OCI-LY1 (cell line): ENCODE measurements around the gene EP300.
A peak's percentile ranks its signal among the peaks of the same experiment; 100 is the strongest.

ENCODE experiments used
- H2AFZ ChIP-seq: fragments of 200-600 bp; sonication (generic), shearing (Covaris generic); 2 replicates; pipeline ENCODE4 v1.6.0; 2014; ENCODE audit warnings: antibody characterized with exemption, mild to moderate bottlenecking, low read length
- H3F3A ChIP-seq: fragments of 200-600 bp; sonication (generic), shearing (Covaris generic); 2 replicates; pipeline ENCODE4 v1.6.0; 2014; ENCODE audit warnings: mild to moderate bottlenecking, antibody characterized with exemption, low read length, moderate library complexity; ENCODE audit not compliant: insufficient read depth
- H3K27ac ChIP-seq: fragments of 200-600 bp; sonication (generic); 2 replicates; pipeline ENCODE4 v1.5.1; 2014; ENCODE audit warnings: low read length, mixed run types, mild to moderate bottlenecking, low read depth; ENCODE audit not compliant: poor library complexity, severe bottlenecking
- H3K27me3 ChIP-seq: fragments of 200-600 bp; sonication (generic); 2 replicates; pipeline ENCODE4 v1.6.0; 2014; ENCODE audit warnings: antibody characterized with exemption, mild to moderate bottlenecking, low read length, moderate library complexity; ENCODE audit not compliant: insufficient read depth
- H3K36me3 ChIP-seq: fragments of 200-600 bp; sonication (generic); 2 replicates; pipeline ENCODE4 v1.6.1; 2014; ENCODE audit warnings: mild to moderate bottlenecking, antibody characterized with exemption, low read length, moderate library complexity, mixed read lengths; ENCODE audit not compliant: insufficient read depth
- H3K4me1 ChIP-seq: fragments of 200-600 bp; sonication (generic); 2 replicates; pipeline ENCODE4 v1.5.1; 2014; ENCODE audit warnings: mild to moderate bottlenecking, low read length, moderate library complexity; ENCODE audit not compliant: insufficient read depth, severe bottlenecking
- H3K4me2 ChIP-seq: fragments of 200-600 bp; sonication (generic), shearing (Covaris generic); 2 replicates; pipeline ENCODE4 v1.6.1; 2014; ENCODE audit warnings: low read length
- H3K4me3 ChIP-seq: fragments of 200-600 bp; sonication (generic); 2 replicates; pipeline ENCODE4 v1.5.1; 2014; ENCODE audit warnings: low read length, low read depth, mild to moderate bottlenecking, mixed read lengths; ENCODE audit not compliant: poor library complexity, severe bottlenecking
- H3K79me2 ChIP-seq: fragments of 200-600 bp; shearing (Covaris generic); 2 replicates; pipeline ENCODE4 v1.6.1; 2016; ENCODE audit warnings: mixed run types, low read length, mixed read lengths; ENCODE audit not compliant: insufficient read depth
- H3K9ac ChIP-seq: fragments of 200-600 bp; sonication (generic), shearing (Covaris generic); 2 replicates; pipeline ENCODE4 v1.6.1; 2014; ENCODE audit warnings: mild to moderate bottlenecking, low read length, mixed read lengths
- H3K9me2 ChIP-seq: fragments of 200-600 bp; sonication (generic), shearing (Covaris generic); 2 replicates; pipeline ENCODE4 v1.6.1; 2014; ENCODE audit warnings: low read depth, mild to moderate bottlenecking, low read length, mixed read lengths
- H3K9me3 ChIP-seq: fragments of 200-600 bp; shearing (Covaris generic); 2 replicates; pipeline ENCODE4 v1.6.1; 2014; ENCODE audit warnings: low read length, mixed read lengths
- H4K20me1 ChIP-seq: fragments of 200-600 bp; sonication (generic), shearing (Covaris generic); 2 replicates; pipeline ENCODE4 v1.6.0; 2016; ENCODE audit warnings: mild to moderate bottlenecking, low read length; ENCODE audit not compliant: insufficient read depth
- CTCF ChIP-seq: fragments of 200-600 bp; sonication (generic), shearing (Covaris generic); IDR thresholded peaks from 2 replicates; pipeline ENCODE4 v1.5.1; 2017; ENCODE audit warnings: mild to moderate bottlenecking, antibody characterized with exemption, low read length, moderate library complexity, mixed read lengths
- EZH2 ChIP-seq: fragments of 200-600 bp; sonication (generic), shearing (Covaris generic); IDR thresholded peaks from 2 replicates; pipeline ENCODE4 v1.8.0; 2017; ENCODE audit warnings: borderline replicate concordance, mixed run types, mild to moderate bottlenecking, antibody characterized with exemption, low read length, moderate library complexity, mixed read lengths

EP300 gene

GRCh38 chr22:41076857-41077256, 15.5 kb upstream of the EP300 start:
- Histone ChIP-seq H2AFZ (no peak overlapping the region), H3F3A (no peaks in the 10 kb centered on the region), H3K27me3 (no peaks in the 10 kb centered on the region), H3K4me1 (peaks cover 19% of the 10 kb centered on the region), H3K36me3 (no peaks in the 10 kb centered on the region), H3K9me2 (no peaks in the 10 kb centered on the region), H3K4me2 (no peak overlapping the region), H3K79me2 (no peaks in the 10 kb centered on the region), H3K9me3 (no peaks in the 10 kb centered on the region), H3K4me3 (no peak overlapping the region), H4K20me1 (no peaks in the 10 kb centered on the region), H3K27ac (no peak overlapping the region), H3K9ac (no peak overlapping the region)
- no peak for TF ChIP-seq CTCF
- no peak for TF ChIP-seq EZH2

DNA sequence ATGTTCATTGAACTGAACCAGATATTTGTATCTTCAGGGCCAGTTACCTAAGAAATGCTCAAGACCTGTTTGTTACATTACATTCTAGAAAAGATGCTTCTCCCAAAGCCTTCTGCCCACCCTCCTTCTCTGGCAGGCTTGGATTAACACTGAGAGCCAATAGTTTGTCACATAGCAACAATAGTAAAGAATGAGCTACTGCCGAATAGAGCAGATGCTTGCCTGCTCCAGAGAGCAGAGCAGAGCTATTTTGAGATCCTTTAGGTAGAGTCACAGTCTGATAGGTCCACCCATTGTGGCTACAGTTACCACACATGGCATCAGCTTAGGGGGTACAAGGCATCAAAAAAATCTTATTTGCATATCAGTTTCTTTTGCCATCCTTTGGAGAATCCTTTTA, 13.5 kb upstream of the EP300 start:
- H3K4me1 ChIP-seq = peaks cover 19% of the 10 kb centered on the region

DNA sequence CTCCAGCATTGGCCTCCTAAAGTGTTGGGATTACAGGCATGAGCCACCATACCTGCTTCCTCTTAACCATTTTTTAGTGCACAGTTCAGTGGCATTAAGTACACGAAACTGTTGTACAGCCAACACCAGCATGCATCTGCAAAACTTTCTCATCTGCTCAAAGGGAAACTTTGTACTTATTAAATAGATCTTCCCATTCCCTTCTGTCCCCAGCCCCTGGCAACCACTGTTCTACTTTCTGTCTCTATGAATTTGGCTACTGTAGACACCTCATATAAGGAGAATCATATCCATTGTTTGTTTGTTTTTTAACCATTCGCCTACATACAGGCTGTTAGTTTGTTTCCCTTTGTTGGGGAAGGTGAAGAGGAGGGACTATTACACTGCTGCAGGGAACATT, 6.5 kb upstream of the EP300 start:
- no peak for TF ChIP-seq EZH2
- no peak for TF ChIP-seq CTCF
- 0 out of 2 replicates have a peak, but pooled peaks cover 4% of the 10 kb centered on the region for H3F3A ChIP-seq
- H3K4me1 ChIP-seq = peaks cover 5% of the 10 kb centered on the region
- H2AFZ ChIP-seq = 0 out of 2 replicates have a peak overlapping the region, but pooled peaks have one; percentile 34
- H4K20me1 ChIP-seq = no peaks in the 10 kb centered on the region
- no peaks in the 10 kb centered on the region for H3K9me2 ChIP-seq
- no peak overlapping the region for H3K9ac ChIP-seq
- no peaks in the 10 kb centered on the region for H3K27me3 ChIP-seq
- no peak overlapping the region for H3K4me2 ChIP-seq
- no peaks in the 10 kb centered on the region for H3K9me3 ChIP-seq
- H3K79me2 ChIP-seq = no peaks in the 10 kb centered on the region
- H3K4me3 ChIP-seq = no peak overlapping the region
- peak overlapping the region; percentile 59 for H3K27ac ChIP-seq
- no peaks in the 10 kb centered on the region for H3K36me3 ChIP-seq

More for the DNA sequence above, 13.5 kb upstream of the EP300 start:
- no peaks in the 10 kb centered on the region for H4K20me1 ChIP-seq
- H2AFZ ChIP-seq = peak overlapping the region; percentile 30; the same call in 1 of the 2 replicates
- peak overlapping the region; percentile 52 for H3K4me2 ChIP-seq
- H3K9me3 ChIP-seq = no peaks in the 10 kb centered on the region
- peak overlapping the region; percentile 78 for H3K27ac ChIP-seq
- H3K36me3 ChIP-seq = no peaks in the 10 kb centered on the region
- no peaks in the 10 kb centered on the region for H3K79me2 ChIP-seq
- H3K9me2 ChIP-seq = no peaks in the 10 kb centered on the region
- H3K4me3 ChIP-seq = no peak overlapping the region
- no peaks in the 10 kb centered on the region for H3F3A ChIP-seq
- TF ChIP-seq CTCF (no peak), EZH2 (no peak)
- no peaks in the 10 kb centered on the region for H3K27me3 ChIP-seq
- peak overlapping the region; percentile 29; the same call in 1 of the 2 replicates for H3K9ac ChIP-seq
